D721Med (cell line): ENCODE measurements around the gene SNX17.

Source experiments
- DNase-seq: peaks from one replicate; pipeline ENCODE4 v3.0.0; 2011; ENCODE audit warnings: low spot score; ENCODE audit not compliant: insufficient read length
- FAIRE-seq: peaks from 2 replicates; lab custom pipeline; 2011; peaks lifted over from hg19 to GRCh38; lab: Jason Lieb, UNC
- TF ChIP-seq, protein P1 (sequence below): IDR thresholded peaks from 2 replicates; pipeline ENCODE4 v1.5.1; 2012; ENCODE audit warnings: mild to moderate bottlenecking, control low read depth; ENCODE audit not compliant: insufficient read depth; ENCODE audit errors: missing control alignments

SNX17 gene

DNA sequence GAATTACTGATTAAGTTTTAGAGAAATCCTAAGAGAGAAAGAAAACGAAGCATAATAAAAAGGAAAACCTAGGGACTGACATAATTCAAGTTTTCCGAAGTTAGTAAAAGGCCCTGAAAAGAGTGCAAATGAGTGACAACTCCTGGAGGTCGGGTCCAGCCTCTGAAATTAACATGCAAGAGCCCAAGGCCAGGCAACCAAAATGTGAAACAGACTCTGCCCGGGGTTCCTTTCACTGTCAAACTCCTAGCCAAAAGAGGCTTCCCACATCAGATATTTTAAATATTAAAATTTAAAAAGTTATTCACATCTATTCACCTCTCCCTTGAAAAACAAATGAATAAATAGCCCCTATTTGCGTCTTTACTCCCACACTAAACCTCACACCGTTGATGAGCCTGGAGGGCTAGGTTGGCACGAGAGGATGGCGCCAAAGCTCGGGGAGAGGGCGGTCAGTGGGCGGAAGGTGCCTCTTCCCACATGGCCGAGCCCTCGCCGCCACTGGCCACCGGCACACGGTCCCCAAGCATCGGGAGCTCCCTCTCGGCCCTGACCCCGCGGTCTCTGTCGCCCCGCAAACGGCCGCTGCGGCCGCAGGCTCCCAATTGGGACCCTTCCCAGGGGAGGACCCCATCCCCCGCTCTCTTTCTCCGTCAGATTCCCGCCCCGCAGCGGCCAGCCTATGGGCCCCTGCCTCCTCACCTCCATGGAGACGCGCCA, 38.3 kb downstream of the SNX17 start:
- no peak for DNase-seq
- TF ChIP-seq, protein P1, sequence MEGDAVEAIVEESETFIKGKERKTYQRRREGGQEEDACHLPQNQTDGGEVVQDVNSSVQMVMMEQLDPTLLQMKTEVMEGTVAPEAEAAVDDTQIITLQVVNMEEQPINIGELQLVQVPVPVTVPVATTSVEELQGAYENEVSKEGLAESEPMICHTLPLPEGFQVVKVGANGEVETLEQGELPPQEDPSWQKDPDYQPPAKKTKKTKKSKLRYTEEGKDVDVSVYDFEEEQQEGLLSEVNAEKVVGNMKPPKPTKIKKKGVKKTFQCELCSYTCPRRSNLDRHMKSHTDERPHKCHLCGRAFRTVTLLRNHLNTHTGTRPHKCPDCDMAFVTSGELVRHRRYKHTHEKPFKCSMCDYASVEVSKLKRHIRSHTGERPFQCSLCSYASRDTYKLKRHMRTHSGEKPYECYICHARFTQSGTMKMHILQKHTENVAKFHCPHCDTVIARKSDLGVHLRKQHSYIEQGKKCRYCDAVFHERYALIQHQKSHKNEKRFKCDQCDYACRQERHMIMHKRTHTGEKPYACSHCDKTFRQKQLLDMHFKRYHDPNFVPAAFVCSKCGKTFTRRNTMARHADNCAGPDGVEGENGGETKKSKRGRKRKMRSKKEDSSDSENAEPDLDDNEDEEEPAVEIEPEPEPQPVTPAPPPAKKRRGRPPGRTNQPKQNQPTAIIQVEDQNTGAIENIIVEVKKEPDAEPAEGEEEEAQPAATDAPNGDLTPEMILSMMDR: no peak
- FAIRE-seq: no peak

DNA sequence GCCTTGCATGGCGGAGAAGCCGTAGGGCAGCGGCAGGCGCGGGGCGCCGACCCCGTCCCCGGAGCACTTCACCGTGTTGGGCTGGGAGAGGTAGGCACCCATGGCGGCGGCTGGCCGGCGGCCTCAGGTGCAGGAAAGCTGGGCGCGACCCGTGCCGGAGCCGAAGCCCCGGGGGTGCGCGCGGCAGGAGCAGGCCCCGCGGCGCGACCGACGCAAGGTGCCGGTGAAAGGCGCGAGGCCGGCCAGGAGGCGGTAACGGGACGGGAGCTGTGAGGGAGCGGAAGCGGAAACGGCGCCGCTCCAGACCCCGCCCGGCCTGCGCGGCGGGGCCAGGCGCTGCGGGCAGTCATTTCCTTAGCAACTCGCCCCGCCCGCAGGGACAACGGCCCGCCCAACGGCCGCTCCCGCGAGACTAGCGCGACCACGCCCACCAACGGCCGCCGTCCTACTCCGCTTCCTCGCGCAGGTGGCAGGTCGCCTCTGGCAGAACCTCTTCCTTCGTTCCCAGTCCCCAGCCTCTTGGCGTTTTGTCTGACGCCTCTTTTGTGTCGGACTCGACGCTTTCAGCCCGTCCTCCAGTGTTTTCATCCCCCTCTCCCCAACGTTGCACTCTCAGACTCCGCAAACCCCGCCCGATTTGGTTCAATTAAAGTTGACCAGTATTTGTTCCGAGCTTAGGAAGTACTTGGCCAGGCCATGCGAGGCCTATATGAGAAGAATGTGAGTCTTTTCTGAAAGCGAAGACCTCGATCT, 39.1 kb downstream of the SNX17 start, which contains the start of gene PPM1G:
Gene PPM1G (minus strand): TSS at position 271 of the 753 bp plus-strand sequence. CDS start 169 bp downstream, at position 102.
- TF ChIP-seq, protein P1: no peak
- FAIRE-seq (no peak), DNase-seq (peak; percentile 68)

DNA sequence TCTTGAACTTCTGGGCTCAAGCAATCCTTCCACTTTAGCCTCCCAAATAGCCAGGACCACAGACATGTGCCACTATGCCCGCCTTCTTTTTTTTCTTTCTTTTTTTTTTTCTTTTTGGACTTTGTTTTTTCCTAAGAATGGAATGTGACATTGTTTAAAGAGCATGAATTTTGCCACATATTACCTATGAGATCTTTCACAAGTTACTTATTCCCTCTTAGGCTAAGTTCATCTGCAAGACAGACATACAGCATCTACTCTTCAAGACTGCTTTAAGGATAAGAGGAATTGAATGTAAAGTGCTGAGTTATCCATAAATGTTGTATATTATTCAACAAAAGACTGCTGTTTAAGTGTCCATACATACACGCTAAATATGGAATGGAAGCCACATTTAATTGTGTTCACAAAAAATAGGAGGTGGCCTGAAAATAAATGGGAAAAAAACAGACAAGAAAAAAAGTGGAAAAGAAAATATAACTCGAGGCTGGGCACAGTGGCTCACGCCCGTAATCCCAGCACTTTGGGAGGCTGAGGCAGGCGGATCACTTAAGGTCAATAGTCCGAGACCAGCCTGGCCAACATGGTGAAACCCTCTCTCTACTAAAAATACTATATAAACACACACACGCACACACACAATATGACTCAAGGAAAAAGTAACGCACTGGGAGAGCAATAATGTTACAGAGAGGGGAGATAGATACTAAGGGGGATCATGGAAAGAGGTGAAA, 42.2 kb downstream of the SNX17 start:
- TF ChIP-seq, protein P1: no peak
- DNase-seq (no peak), FAIRE-seq (no peak)

DNA sequence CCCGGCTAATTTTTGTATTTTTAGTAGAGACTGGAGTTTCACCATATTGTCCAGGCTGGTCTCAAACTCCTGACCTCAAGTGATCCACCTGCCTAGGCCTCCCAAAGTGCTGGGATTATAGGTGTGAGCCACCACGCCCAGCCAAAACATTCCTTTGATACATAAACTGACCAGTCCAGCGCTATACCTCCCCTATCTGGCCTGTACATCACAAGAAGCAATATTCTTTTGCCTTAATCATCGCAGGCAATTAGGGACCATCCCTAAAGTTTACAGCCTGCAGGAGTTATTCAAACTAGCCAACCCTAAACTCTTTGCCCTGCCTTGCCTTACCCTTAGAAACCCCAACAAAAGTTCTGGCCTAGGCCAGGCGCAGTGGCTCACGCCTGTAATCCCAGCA, 45.7 kb downstream of the SNX17 start:
- no peak for FAIRE-seq
- TF ChIP-seq, protein P1: no peak
- DNase-seq: no peak

DNA sequence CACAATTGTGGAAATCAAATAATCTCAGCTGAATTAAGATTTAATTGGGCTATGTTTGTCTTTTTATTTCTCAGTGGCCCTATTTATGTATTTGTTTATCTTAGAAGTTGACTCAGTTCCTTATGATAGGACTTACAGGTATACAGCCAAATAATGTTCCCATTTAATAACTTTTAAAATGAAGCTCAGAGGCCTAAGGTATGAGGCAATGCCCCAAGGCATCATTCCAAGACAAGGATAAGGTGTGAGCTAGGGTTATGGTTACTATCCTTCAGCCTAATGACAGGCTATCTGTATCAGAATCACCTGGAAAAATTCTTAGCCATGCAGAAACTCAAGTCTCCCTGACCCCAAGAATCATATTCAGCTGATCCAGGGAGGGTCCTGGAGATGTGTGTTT, 50.6 kb downstream of the SNX17 start:
- TF ChIP-seq, protein P1: no peak
- FAIRE-seq (no peak), DNase-seq (no peak)

DNA sequence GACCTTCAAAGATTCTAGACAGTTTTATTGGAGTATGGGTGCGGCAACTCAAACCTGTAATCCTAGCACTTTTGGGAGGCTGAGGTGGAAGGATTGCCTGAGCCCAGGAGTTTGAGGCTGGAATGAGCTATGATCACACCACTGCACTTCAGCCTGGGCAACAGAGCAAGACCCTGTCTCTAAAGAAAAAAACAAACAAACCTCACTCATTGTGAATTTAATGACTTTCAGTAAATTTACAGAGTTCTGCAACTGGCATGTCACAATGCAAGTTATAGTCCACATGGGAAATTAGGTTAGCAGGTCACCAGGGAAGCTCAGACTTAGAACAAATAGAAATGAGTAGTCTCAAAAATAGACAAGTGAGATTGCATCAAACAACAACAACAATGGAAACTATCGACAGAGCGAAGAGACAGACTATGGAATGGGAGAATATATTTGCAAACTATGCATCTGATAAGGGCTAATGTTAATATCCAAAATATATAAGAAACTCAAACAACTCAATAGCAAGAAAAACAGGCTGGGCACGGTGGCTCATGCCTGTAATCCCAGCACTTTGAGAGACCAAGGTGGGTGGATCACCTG, 51.3 kb downstream of the SNX17 start:
- no peak for DNase-seq
- no peak for FAIRE-seq
- TF ChIP-seq, protein P1: no peak
